ENCODE results near the gene SLC46A1. TPM values are rescaled to one million over a fixed set of nuclear protein-coding genes. Genes with fewer than 3 reads are reported as not detected.
A peak's percentile ranks its signal among the peaks of the same experiment; 100 is the strongest.

Gene SLC46A1
- total and polyA plus RNA-seq, 2 of the 8 experiments (the other 6 are each of a cell fraction or from before 2014, with no cell fraction given), result 5.3 to 8.7 TPM

DNA sequence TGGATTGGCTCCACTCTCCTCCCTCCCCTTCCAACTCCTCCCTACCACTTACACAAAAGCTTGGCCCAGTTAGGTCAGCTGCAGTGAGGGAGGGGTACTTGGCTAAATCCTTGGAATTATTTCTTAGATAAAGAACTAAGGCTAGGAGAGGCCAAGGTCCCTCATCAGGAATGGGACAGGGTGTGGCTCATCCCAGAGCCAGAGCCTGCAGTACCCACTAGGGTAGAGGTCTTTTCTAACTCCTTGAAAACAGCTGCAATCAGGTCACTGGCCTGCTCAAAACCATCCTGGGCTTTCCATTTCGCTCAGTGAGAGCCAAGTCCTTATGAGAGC is 1.9 kb upstream of the SLC46A1 start:
- H3K4me3 ChIP-seq (ENCODE audit: extremely low read depth in 1 of 4, insufficient read depth in 2 of 4, low read depth in 3 of 4, low read length in 4 of 4), result peak overlapping the region in 1 of 4 experiments; percentile 8; a peak in 2 of 8 replicates
- H2AK5ac ChIP-seq (ENCODE audit: low read depth, low read length), result no peak overlapping the region
- peak overlapping the region; percentile 69; the same call in 1 of the 2 replicates for H2BK12ac ChIP-seq (ENCODE audit: low read depth, low read length)
- CTCF ChIA-PET (ENCODE audit: partially characterized antibody), result interaction anchor here (0.7 to 5.8 kb wide), 9 partner anchors 9 to 86 kb away, joined by 3 to 52 read pairs (median 5); partner anchors contain the start of gene POLDIP2
- H3K4me2 ChIP-seq (ENCODE audit: insufficient read depth in 1 of 2, low read depth in 2 of 2, low read length in 2 of 2), result peak overlapping the region; percentile 59 to 78
- H3K56ac ChIP-seq (replicated peaks; ENCODE audit: insufficient read length, low read depth, low read length), result no peak overlapping the region
- no peak overlapping the region for H2BK15ac ChIP-seq (ENCODE audit: low read length)
- no peak overlapping the region for H3K4ac ChIP-seq (replicated peaks; ENCODE audit: insufficient read length, low read depth, low read length)
- no peaks in the 10 kb centered on the region for H3K9me3 ChIP-seq (ENCODE audit: insufficient read depth in 2 of 2, low read depth in 1 of 2, low read length in 1 of 2)
- WGBS, 2 experiments (ENCODE audit: extremely low coverage in 1 of 2, insufficient coverage in 1 of 2, insufficient read length in 1 of 2, insufficient replicate concordance in 2 of 2, low coverage in 1 of 2, low lambda C conversion rate in 2 of 2, missing lambda C conversion rate in 1 of 2), result 72% methylated on average over 1 of the region's 1 CpG; no CpG with 5 or more reads in 1 of the 2 experiments
- POLR2A ChIA-PET (ENCODE audit: partially characterized antibody), result interaction anchor here (1.0 to 12.8 kb wide), 3 partner anchors 11 to 22 kb away, joined by 3 to 135 read pairs (median 12); no protein-coding TSS in a partner anchor
- peak overlapping the region; percentile 53; the same call in 1 of the 2 replicates for H2BK5ac ChIP-seq (ENCODE audit: low read depth, low read length)
- H3K36me3 ChIP-seq (ENCODE audit: control insufficient read depth in 2 of 4, insufficient read depth in 4 of 4, low read length in 3 of 4), result no peaks in the 10 kb centered on the region
- H4K8ac ChIP-seq (ENCODE audit: extremely low read depth, insufficient read depth, low read length), result no peak overlapping the region
- H3K27me3 ChIP-seq (replicated peaks in 1 of 4; ENCODE audit: control insufficient read depth in 3 of 4, extremely low read depth in 1 of 4, insufficient read depth in 3 of 4, low read length in 3 of 4), result peaks cover 0 to 28% (median 12%) of the 10 kb centered on the region in 4 experiments; a peak in 5 of 7 replicates
- DNase-seq (ENCODE audit: low read depth in 1 of 2, low spot score in 2 of 2) (no peak), FAIRE-seq (no peak)
- no peaks in the 10 kb centered on the region; a peak in 1 of 4 replicates for H3K79me2 ChIP-seq (ENCODE audit: control insufficient read depth in 1 of 2, insufficient read depth in 2 of 2, low read length in 2 of 2)
- no peak overlapping the region for H3K9ac ChIP-seq (replicated peaks in 1 of 4; ENCODE audit: extremely low read depth in 1 of 4, low read depth in 3 of 4, low read length in 3 of 4)
- peaks cover 12% of the 10 kb centered on the region; the same call in 1 of the 2 replicates for H3K23me2 ChIP-seq (ENCODE audit: low read depth, low read length)
- H3K27ac ChIP-seq (ENCODE audit: low read depth, low read length), result no peak overlapping the region
- H4K91ac ChIP-seq (replicated peaks; ENCODE audit: insufficient read length, low read length), result peak overlapping the region; percentile 23
- 0 out of 2 replicates have a peak, but pooled peaks have one; percentile 35 for TF ChIP-seq RBBP5 (IDR thresholded peaks at IDR 0.05; ENCODE audit: borderline replicate concordance, low read depth, low read length)
- 0 out of 4 replicates have a peak, but pooled peaks of 1 of the 2 experiments have one; percentile 3 for TF ChIP-seq SIN3A (conservative IDR thresholded peaks at IDR 0.05 in 1 of 2, IDR thresholded peaks at IDR 0.05 in 1 of 2; ENCODE audit: low read depth in 1 of 2, low read length in 2 of 2)
- no peak for TF ChIP-seq RAD21 (IDR thresholded peaks at IDR 0.05 in 1 of 2, conservative IDR thresholded peaks at IDR 0.05 in 1 of 2; ENCODE audit: low read depth in 2 of 2, low read length in 2 of 2)
- peak overlapping the region; percentile 88; the same call in 1 of the 2 replicates for H2BK20ac ChIP-seq (ENCODE audit: low read length)
- no peak overlapping the region for H3K14ac ChIP-seq (ENCODE audit: insufficient read length)
- H4K5ac ChIP-seq (ENCODE audit: insufficient read length, low read depth, low read length), result no peak overlapping the region
- peaks cover 29 to 53% (median 31%) of the 10 kb centered on the region in 4 experiments for H3K4me1 ChIP-seq (replicated peaks in 1 of 4; ENCODE audit: control insufficient read depth in 3 of 4, insufficient read depth in 4 of 4, low read length in 3 of 4)
- no peaks in the 10 kb centered on the region for H4K20me1 ChIP-seq (replicated peaks in 1 of 2; ENCODE audit: control insufficient read depth in 1 of 2, insufficient read depth in 2 of 2, low read length in 2 of 2)
- H2BK120ac ChIP-seq (replicated peaks; ENCODE audit: low read depth, low read length), result peak overlapping the region; percentile 70
- H3K18ac ChIP-seq (ENCODE audit: extremely low read depth, low read length), result peak overlapping the region; percentile 39; the same call in 1 of the 2 replicates
- no peak overlapping the region for H3K23ac ChIP-seq (ENCODE audit: insufficient read length)
- no peaks in the 10 kb centered on the region for H3K79me1 ChIP-seq (ENCODE audit: low read depth, low read length)
- H2AFZ ChIP-seq (ENCODE audit: low read length), result no peak overlapping the region
